ENCODE measurements around the gene TPRG1L. TPM values are rescaled to one million over a fixed set of nuclear protein-coding genes. Genes with fewer than 3 reads are reported as not detected.

Gene TPRG1L
- total and polyA plus RNA-seq, 2 experiments from 2014 or later: 6.2 to 20.3 TPM

DNA sequence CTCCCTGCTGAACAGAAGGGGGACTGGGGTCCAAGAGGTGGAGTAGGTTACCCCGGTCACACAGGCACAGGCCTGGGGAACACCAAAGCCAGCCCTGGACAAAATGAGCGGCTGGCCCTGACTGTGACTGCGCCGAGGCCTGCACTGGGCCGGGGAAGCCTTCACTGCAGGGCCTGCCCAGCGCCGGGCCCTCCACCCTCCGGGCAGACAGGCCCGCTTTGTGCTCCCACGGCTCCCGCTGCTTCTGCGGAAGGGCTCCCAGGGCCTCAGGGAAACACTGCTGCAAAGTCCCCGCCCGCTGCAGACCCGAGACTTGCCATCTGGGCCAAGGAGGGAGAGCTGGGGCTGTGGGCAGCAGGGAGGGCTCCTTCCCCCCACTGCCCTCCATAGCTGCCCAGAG lies 48.8 kb upstream of the TPRG1L start:
- H3K4me3 ChIP-seq: no peak overlapping the region
- no peaks in the 10 kb centered on the region for H3K27me3 ChIP-seq (ENCODE audit: insufficient read depth)
- H3K79me2 ChIP-seq (replicated peaks; ENCODE audit: insufficient read depth): no peaks in the 10 kb centered on the region
- H3K4me3 Mint-ChIP-seq: no peak overlapping the region
- TF ChIP-seq ZNF462 (CRISPR knock-in tag; IDR thresholded peaks at IDR 0.05) (no peak), EZH2phosphoT487 (IDR thresholded peaks at IDR 0.05; ENCODE audit: unreplicated experiment) (no peak), ETS1 (IDR thresholded peaks at IDR 0.05) (no peak), ZNF114 (CRISPR knock-in tag; IDR thresholded peaks at IDR 0.05) (no peak), CREB1 (CRISPR knock-in tag; IDR thresholded peaks at IDR 0.05; ENCODE audit: low read depth) (no peak), REST (IDR thresholded peaks at IDR 0.05; ENCODE audit: unreplicated experiment) (no peak), ZNF331 (CRISPR knock-in tag; IDR thresholded peaks at IDR 0.05; ENCODE audit: low read depth) (no peak), JUNB (IDR thresholded peaks at IDR 0.05; ENCODE audit: unreplicated experiment) (no peak), STAT1 (IDR thresholded peaks at IDR 0.05; ENCODE audit: unreplicated experiment) (no peak), NANOG (IDR thresholded peaks at IDR 0.05; ENCODE audit: borderline replicate concordance) (no peak), POLR2AphosphoS5 (IDR thresholded peaks at IDR 0.05; ENCODE audit: low read depth) (no peak), EZH2 (IDR thresholded peaks at IDR 0.05; ENCODE audit: low read depth, unreplicated experiment) (no peak)
- TF ChIP-seq, protein P1, sequence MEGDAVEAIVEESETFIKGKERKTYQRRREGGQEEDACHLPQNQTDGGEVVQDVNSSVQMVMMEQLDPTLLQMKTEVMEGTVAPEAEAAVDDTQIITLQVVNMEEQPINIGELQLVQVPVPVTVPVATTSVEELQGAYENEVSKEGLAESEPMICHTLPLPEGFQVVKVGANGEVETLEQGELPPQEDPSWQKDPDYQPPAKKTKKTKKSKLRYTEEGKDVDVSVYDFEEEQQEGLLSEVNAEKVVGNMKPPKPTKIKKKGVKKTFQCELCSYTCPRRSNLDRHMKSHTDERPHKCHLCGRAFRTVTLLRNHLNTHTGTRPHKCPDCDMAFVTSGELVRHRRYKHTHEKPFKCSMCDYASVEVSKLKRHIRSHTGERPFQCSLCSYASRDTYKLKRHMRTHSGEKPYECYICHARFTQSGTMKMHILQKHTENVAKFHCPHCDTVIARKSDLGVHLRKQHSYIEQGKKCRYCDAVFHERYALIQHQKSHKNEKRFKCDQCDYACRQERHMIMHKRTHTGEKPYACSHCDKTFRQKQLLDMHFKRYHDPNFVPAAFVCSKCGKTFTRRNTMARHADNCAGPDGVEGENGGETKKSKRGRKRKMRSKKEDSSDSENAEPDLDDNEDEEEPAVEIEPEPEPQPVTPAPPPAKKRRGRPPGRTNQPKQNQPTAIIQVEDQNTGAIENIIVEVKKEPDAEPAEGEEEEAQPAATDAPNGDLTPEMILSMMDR (conservative IDR thresholded peaks at IDR 0.05; ENCODE audit: low read depth in 2 of 2): no peak
- H3K9me2 ChIP-seq (ENCODE audit: insufficient read depth): no peaks in the 10 kb centered on the region
- no peaks in the 10 kb centered on the region for H4K20me1 ChIP-seq (replicated peaks; ENCODE audit: insufficient read depth)
- no peaks in the 10 kb centered on the region for H3K27me3 Mint-ChIP-seq (ENCODE audit: insufficient read depth, low read depth, poor library complexity)
- no peak overlapping the region for H3K4me2 ChIP-seq
- H3K36me3 ChIP-seq (ENCODE audit: insufficient read depth): no peaks in the 10 kb centered on the region
- no peak overlapping the region for H3K27ac ChIP-seq (ENCODE audit: low read depth)
- ATAC-seq (peak; percentile 25; the same call in 2 of the 3 replicates), DNase-seq (ENCODE audit: low spot score) (no peak)
- H3K4me1 ChIP-seq (ENCODE audit: insufficient read depth): no peaks in the 10 kb centered on the region
- H2AFZ ChIP-seq: no peak overlapping the region
- no peaks in the 10 kb centered on the region for H3K4me1 Mint-ChIP-seq
- no peaks in the 10 kb centered on the region for H3F3A ChIP-seq (replicated peaks; ENCODE audit: low read depth)
- peaks cover 5% of the 10 kb centered on the region for H3K36me3 Mint-ChIP-seq (ENCODE audit: low read depth)
- no peaks in the 10 kb centered on the region for H3K9me3 Mint-ChIP-seq
- H3K27ac Mint-ChIP-seq: no peak overlapping the region
